ENCODE results near the gene SLMAP. TPM values are rescaled to one million over a fixed set of nuclear protein-coding genes. Genes with fewer than 3 reads are reported as not detected.

The SLMAP gene
- total RNA-seq, 1 donor from 2014 or later: 29.2 TPM

DNA sequence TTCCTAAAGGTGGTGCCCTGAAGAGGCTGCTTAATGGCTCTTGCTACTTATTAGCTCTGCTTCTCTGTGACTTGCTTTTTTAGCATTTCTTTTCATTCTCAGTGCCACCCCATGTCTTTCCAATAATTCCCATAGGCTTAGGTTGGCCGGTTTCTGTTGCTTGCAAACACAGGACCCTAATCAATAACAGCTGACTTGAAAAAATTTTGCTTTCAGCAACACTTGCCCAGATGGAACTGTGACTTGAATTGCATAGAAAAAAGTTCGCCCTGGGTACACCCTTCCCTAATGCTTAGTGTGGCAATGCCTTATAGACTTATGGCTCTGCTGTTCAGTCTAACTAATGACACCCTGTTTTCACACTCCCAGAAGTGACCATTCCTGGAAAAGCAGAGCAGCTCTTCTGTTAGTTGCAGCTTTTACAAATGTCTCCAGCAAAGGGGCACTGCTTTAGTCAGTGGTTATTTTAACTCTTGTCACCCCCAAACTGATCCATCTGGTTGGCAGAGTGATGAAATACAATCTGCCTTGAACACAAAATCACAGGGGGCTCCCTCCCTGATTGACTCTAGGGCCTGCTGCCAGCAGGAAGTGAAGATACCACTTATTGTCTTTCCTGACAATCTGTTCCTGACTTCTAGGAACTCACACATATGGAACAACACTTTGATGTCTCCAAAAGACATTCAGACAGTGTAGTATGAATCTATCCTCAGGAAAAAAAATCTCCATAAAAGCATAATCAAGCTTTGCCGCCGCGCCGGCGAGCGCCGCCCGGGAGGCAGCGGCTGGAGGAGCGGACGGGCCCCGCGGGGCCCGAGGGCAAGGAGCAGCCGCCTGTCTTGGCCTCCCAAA lies 9.7 kb upstream of the SLMAP start:
- no peak for DNase-seq (ENCODE audit: low spot score)
- no peak for ATAC-seq

DNA sequence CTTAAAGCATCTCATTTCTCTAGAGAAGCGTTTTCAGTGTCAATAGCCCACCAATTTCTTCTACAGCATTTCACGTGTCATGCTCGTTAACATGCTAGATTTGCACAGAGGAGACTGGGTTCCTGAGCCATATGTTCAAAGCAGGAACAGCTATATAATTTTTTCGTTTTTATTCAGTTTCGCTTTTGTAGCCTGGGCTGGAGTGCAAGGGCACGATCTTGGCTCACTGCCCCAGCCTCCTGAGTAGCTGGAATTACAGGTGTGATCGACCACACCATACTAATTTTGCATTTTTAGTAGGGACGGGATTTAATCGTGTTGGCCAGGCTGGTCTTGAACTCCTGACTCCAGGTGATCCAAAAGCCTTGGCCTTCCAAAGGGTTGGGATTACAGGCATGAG lies 6.6 kb upstream of the SLMAP start:
- DNase-seq (ENCODE audit: low spot score) (no peak), ATAC-seq (no peak)

DNA sequence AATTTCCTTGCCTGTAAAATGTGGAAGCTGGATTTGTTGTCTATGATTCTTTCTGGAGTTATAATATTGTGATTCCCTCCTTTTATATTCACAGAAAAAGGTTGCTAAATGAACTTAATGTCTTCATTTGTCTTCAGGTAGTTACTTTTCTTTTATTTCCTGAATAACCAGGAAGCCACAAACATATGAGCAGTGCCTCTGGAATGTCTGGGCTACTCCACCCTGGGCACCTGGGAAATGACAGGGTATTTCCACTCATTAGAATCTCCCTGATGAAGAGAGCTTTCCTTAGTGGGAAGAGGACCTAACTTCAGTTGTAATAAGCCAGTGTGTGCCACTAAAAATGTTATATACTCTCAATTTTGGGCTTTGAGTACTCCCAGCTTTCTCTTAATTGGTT lies 3.8 kb upstream of the SLMAP start:
- ATAC-seq (no peak), DNase-seq (ENCODE audit: low spot score) (no peak)

DNA sequence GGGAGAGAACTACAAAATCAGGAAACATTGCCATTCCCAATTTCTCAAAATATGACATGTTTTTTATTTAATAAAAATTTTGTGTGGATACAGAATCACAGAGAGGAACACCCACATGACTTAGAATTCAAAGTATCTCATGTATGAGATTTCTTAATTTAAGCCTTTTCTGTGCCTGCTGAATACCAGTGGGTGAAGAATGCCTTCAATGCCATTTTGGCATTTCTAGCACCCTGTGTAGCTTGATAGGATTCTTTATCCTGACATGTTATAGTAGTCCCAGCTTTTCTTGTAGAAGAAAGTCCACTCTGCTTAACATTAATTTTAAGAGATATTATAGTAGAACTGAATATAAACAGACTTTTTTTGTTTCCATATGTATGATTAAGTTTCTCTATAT lies 3.1 kb upstream of the SLMAP start:
- no peak for DNase-seq (ENCODE audit: low spot score)
- ATAC-seq: no peak

DNA sequence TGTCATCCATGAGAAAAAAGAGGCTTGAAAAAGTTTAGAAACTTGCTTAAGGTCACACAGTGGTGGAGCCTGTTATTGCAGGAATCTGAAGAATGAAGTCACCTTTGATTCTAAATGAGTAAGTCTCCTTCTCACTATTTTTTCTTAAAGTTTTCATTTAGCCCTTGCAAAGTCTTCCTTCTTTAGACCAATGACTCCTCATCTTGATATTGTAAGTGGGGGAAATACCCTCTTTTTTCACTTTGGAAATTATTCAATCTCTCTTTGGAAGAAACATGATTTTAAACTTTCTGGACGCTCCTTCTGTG lies 787 bp upstream of the SLMAP start:
- no peak for DNase-seq (ENCODE audit: low spot score)
- no peak for ATAC-seq

DNA sequence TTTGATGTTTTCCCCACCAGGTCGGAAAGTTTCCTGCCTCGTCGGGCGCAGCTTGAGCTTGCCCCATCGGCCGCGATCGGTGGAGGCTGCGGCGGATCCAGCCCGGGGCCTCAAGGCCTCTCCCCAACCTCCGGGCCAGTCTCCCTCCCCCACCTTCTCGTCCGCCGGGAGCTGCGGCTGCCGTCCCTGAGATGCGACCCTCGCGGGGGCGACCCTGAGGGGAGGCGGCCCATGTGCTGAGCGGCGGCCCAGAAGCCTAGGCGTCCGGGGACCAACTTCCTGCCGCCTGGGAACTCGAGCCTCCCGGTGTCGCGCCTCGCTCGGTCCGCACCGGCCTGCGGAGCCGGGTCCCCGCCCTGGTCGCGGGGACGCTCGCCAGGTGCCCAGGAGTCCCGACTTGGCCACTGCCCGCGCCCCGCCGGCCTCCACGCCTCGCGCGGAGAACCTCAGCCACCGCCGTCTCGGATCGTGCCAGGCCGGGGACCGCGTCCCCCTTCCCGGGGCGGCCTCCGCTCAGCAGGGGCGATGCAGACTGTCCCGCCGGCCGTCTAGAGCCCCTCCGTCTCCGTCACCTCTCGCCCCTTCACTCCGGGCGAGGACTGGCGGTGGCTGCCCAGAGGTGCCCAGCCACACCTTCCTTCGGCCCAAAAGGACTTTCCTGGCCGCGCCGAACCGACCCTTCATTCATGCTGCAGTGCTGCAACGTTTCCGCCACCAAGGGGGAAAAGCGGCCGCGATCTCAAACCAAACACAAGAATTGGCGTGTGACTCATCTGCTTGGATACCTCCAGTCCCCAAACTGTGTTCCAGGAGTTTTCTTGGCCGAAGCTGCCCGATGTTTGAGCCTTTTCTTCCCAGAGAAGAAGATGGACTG lies 656 bp downstream of the SLMAP start:
- ATAC-seq (peak; percentile 65), DNase-seq (ENCODE audit: low spot score) (peak; percentile 65)

DNA sequence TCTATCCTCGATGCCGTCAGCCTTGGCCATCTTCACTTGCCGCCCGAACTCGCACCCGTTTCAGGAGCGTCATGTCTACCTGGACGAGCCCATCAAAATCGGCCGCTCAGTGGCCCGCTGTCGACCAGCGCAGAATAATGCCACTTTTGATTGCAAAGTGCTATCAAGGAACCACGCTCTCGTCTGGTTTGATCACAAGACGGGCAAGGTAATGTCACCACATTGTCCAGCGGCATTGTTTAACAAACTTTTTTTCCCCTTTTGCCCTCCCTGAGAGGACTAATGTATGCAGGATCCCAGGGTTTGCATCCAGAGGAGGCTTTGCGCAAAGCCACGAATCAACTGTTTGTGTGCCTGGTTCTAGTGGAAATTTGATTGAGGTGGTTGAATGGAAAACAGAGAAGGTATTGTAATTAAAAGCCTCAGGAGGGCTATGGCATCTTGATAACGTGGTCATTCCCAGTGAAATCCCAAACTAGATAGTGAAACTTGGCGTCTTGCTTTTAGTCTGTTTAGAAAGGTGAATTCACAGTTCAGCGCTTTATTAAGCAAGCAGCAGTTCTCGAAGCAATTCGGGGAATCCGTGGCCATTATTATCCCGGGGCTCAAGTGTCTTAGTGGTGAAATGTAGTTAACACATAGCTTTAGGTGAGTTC lies 1.7 kb downstream of the SLMAP start:
- DNase-seq (ENCODE audit: low spot score) (no peak), ATAC-seq (peak; percentile 4)

DNA sequence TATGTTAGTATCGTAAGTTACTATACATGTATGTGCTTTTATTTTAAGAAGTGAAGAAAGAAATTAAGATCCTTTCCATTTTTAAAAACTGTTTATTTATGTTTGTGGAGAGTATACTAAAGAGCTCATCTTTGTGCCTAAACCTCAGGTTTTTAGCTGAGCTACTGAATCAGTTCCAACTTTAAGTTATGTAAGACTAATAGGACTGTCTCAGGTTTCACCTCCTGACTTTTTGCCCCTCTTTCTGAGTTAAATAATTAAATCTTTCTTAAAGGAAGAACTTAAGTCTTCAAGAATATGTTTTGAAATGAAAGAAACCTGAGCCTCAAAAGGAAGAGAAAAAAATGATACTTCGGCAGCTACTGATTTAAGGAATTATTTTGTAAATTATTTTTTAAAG lies 2.6 kb downstream of the SLMAP start:
- ATAC-seq: no peak
- no peak for DNase-seq (ENCODE audit: low spot score)

DNA sequence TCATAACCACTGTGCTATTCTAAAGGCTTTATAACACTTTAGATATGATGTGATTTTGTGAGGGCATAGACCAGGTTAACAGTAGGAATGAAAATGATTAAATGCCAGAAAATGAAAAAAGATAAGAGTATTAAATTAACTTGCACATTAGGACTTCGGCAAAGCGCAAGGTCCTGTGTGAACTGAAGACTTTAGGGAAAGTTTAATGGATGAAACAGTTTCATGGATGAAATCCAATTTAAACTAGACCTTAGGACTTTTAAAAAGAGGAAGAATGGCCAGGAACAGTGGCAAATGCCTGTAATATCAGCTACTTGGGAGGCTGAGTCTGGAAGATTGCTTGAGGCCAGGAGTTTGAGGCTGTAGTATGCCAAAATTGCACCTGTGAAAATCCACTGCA lies 8.7 kb downstream of the SLMAP start:
- ATAC-seq (peak; percentile 93), DNase-seq (ENCODE audit: low spot score) (no peak)

DNA sequence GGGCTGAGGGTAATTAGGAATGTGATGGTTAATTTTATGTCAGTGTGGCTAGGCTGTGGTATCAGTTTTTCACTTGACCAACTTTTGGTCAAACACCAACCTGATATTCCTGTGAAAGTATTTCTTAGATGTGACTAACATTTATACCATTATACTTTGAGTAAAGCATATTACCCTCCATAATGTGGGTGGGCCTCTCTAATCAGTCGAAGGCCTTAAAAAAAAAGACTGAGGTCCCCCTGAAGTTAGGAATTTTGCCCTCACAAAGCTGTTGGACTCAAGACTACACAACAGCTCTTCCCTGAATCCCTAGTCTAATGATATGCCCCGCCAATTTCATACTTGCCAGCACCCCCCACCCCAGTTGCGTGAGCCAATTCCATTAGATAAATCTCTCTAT lies 12.5 kb downstream of the SLMAP start:
- no peak for DNase-seq (ENCODE audit: low spot score)
- no peak for ATAC-seq

DNA sequence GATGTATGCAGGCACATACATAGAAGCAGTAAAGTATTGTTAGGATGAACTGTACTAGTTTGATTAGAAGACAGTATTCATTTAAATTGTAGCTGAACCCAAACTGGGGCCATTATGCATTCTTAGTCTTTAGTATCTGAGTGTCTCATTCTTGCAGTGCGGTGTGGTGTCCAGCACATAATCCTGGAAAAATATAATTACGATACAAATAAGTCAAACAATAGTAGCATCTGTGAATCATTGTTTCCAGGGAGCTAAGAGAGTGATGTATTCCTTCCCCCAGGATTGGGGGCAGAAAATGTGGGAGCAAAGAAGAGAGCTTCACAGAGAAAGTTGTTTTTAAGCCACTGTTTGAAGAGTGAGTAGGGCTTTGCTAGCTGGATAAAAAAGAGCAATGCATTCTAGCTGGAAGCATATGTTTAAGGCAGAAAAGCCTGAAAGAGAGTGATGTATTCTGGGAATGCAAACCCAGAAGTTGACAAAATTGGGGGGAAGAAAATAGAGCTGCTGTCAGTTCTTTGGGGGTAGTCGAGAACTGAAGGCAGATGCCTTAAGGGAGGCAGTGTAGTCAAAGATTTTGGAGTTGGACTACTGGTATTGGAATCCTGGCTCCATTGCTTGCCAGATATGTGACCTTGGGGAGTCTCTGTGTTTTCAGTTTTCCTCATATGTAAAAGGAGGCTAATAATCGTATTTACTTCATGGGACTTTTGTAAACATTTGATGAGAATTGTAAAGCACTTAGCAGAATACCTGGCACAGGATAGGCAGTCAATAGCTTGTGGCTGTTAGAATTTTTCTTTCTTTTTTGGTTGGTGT lies 14.1 kb downstream of the SLMAP start:
- no peak for DNase-seq (ENCODE audit: low spot score)
- peak; percentile 56 for ATAC-seq

DNA sequence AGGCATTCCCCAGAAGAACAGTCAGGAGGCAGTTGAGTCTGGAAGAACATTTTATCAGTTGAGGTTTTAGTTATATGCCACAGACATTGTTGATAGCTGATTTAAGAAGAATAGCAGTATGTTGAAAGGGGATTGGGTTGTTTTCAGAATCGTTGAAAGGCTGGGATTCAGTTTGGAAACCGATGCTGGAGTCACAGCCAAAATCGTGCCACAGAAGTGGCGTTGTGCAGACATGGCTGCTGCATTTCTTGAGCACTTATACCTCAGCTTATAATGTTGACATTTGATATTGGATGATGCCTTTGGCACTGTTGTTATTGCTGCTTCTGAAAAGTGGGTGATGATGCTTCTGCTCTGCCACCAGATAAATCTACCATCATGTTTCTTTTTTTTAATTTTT lies 16.1 kb downstream of the SLMAP start:
- ATAC-seq (no peak), DNase-seq (ENCODE audit: low spot score) (no peak)

DNA sequence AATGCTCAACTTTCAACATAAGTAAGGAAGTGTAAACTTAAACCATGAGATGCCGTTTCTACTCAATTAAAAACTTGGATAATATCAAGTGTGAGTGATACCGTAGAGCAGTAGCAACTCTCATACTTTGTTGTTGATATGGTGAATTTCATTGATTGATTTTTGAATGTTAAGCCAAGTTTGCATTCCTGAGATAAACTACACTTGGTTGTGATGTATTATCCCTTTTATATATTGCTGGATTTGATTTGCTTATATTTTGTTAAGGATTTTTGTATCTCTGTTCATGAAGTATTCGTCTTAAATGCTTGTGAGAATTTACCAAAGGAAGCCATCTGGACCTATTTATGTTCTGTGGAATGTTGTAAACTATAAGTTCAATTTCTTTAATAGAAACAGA lies 21.7 kb downstream of the SLMAP start:
- no peak for ATAC-seq
- DNase-seq (ENCODE audit: low spot score): no peak

DNA sequence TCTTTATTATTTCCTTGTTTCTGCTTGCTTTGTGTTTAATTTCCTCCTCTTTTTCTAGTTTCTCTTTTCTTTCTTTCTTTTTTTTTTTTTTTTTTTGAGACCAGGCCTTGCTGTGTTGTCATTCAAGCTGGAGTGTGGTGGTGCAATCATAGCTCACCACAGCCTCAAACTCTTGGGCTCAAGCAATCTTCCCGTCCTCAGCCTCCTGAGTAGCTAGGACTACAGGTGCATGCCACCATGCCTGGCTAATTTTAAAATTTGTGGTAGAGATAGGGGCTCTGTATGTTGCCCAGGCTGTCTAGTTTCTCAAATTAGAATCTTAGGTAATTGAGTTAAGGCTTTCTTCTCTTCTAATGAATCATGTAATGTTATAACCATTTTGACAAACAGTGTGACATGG lies 22.4 kb downstream of the SLMAP start:
- DNase-seq (ENCODE audit: low spot score) (no peak), ATAC-seq (no peak)

DNA sequence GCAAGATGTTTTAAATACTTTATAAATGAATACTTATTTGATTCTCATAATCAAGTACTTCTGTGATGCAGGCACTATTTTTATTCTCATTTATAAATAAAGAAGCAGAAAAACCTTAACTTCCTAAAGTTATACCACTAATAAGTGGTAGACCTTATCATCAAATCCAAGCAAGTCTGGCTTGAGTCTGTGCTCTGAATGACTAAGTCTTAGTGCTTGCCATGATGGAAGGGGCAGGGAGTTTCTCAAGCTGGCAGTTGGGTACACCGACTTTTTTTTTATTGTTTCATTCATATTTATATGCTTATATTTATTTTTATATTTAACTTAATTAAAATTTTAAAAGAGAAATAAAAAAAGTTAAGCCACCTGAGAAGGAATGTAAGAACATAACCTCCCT lies 23.6 kb downstream of the SLMAP start:
- ATAC-seq (no peak), DNase-seq (ENCODE audit: low spot score) (no peak)

DNA sequence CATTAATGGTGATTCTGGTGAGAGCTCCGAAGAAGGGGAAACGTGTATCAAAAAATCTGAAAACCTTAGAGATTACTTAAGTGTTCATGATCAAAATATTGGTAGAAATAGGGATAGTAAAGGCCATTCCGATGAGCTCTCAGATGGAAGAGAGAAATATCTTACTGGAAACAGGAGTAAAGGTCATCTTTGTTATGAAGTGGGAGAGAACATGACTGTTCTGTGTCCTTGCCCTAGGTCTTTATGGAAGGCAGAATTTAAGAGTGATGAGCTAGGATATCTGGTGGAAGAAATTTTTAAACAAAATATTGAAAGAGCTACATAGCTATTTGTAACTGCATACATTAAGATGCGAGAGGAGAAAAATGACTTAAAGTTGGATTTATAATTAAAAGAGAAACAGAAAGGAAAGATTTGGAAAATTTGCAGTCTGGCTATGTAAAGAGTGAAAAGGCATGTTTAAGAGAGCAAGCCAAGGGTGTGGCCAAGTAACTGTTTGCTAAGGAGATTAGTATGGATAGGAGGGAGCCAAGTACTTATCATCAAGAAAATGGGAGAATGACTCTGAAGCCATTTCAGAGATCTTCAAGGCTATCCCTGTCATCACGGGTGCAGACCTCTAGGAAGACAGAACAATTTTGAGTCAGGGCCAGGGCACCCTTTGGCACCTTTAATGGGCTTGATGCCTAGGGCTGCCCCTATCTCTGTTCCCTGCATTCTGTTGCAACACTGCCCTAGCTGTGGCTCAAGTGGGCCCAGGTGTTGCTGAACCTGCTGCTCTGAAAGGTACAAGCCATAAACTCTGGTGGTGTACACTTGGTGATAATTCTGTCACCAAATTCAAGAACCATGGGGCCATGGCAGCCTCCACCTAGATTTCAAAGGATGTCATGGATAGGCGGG lies 27.3 kb downstream of the SLMAP start:
- peak; percentile 68 for DNase-seq (ENCODE audit: low spot score)
- ATAC-seq: peak; percentile 93

DNA sequence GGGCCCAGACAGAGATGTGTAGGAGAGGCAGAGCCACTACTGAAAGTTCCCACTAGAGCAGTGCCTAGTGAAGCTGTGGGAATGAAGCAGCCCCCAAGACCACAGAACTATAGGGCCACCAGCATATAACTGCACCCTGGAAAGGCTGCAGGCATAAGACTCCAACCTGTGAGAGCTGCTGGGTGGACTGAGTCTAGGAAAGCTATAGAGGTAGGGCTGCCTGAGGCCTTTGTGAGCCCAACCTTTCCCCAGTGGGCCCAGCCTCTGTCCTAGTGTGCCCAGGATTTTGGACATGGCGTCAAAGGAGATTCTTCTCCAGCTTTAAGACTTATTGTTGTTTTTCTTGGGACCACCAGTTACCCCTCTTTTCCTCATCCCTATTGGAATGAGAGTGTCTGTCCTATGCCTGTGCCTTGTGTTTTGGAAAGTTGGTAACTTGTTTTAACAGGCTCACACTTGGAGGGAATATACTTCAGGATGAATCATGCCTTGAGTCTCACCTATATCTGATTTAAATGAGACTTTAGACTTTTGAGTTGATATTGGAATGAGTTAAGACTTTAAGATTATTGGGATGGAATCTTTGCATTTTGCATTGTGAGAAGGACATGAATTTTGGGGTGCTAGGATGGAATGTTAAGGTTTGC lies 28.1 kb downstream of the SLMAP start:
- ATAC-seq (peak; percentile 9), DNase-seq (ENCODE audit: low spot score) (no peak)

DNA sequence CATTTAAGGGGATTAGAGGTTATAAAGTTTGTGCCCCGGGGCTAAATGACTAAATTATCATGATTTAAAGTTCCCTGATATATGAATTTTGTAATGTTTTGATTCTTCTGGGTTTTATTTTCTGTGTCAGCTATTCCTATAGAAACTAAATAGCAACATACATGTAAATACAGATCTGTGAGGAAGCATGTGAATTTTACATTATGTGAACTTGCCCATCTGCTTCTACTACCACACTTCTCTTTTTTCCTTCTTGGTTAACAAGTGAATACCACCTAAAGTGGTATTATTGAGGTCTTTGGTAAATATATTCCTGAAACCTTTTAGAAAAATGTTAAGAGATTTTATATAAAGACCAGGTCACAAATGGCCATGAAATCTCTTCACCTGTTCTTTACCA lies 29.3 kb downstream of the SLMAP start:
- DNase-seq (ENCODE audit: low spot score) (no peak), ATAC-seq (no peak)

DNA sequence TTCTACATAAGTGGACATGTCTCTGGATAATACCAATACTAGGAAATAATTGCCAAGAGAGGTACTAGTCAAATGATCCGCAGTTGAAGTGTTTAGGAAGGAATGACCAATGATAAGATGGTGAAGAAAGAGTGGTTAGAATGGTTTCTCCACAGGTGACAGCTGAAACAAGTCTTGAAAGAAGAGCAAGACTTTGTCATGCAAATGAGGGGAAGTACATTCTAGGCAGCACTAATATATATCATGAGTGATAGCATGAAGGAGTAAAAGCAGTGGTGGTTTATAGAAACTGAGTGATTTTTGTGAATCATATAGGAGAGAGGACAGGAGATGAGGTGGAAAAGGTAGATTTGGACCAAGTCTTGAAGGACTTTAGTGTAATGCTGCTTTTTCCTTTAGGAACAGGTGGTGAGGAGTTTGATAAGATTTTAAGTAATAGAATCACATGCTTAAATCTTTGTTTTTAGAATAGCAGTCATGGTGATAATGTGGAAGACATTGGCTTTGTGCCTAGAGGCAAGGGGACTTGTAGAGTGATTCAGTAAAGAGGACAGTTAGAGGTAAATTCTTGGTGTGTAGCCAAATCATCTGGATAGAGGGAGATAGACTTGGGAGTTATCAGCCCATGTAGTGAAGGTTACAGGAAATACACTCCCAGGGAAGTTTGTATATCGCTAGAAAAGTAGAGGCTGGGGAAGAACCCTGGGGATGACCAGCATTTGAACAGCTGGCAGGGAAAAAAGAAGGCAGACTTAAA lies 31.9 kb downstream of the SLMAP start:
- no peak for ATAC-seq

More for the DNA sequence above, 31.9 kb downstream of the SLMAP start:
- no peak for DNase-seq (ENCODE audit: low spot score)

Data from left lobe of liver (tissue), 2 donors.